SHP77 treated with DMSO at 0.1 percent for 48 hours (cell line): ENCODE results near the gene SNX6.
"Not testable (repeated sequence)": the region's sequence is repeated elsewhere in the genome, so short reads cannot be mapped to it uniquely, and the experiment has no call there.

Source experiments
- DNase-seq: peaks from one replicate; lab custom pipeline; 2025; lab: John Stamatoyannopoulos, UW

Gene SNX6

GRCh38 chr14:34629657-34630529, at the start of gene SNX6:
SNX6 (minus strand) TSS chr14:34630148; CDS start chr14:34630116, 32 bp downstream.
- peak; percentile 54 for DNase-seq

- DNase-seq: no peak
These were observed 48.8 kb upstream of the SNX6 start for GRCh38 chr14:34678735-34679134.

GRCh38 chr14:34678306-34678705, 48.4 kb upstream of the SNX6 start:
- DNase-seq: no peak

- no peak for DNase-seq
These were observed 46.7 kb upstream of the SNX6 start for GRCh38 chr14:34676516-34677211.

- DNase-seq: no peak
These were observed 43.8 kb upstream of the SNX6 start for GRCh38 chr14:34673702-34674101.

GRCh38 chr14:34671716-34672115, 41.8 kb upstream of the SNX6 start:
- no peak for DNase-seq

- DNase-seq: no peak
These were observed 38.2 kb upstream of the SNX6 start for GRCh38 chr14:34668111-34668510.

DNA sequence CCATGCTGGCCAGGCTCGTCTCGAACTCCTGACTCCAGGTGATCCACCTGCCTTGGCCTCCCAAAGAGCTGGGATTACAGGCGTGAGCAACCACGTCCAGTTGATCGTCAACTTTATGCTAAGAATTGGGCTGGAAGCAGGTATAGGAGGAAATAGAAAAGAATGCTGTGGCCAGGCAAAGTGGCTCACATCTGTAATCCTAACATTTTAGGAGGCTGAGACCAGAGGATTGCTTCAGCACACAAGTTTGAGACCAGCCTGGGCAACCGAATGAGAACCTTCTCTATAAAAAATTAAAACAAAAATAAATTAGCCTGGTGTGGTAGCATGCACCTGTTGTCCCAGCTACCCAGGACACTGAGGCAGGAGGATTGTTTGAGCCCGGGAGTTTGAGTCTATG, 37.1 kb upstream of the SNX6 start:
- no peak for DNase-seq

DNA sequence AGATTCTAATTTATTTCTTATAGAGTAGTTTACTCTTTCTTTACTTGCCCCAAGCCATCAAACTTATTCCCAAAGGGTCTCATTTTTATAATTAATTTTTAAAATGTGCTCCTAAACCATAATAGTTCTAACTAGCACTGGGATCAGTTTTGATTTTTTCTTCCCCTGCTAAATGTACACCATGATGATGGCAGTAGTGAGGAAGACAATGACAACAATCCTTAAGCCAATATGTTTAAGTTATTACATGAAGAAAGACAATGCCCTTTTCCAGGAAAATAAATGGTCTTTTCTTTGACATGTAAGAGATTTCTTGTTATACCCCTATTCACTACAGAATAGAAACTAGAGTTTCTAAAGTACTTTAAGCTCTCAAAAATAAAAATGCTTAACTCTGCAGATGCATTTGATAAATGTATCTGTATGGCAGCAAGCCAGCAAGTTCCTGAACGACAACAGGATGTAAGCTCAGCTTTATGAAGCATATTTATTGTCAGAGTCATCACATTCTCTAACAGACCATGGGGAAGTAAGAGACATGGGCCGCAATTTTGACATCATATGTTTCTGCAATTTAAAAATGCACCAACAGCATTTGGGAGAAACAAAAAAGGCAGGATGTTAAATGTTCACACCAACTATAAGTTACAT, 36.0 kb upstream of the SNX6 start:
- no peak for DNase-seq

GRCh38 chr14:34662561-34663088, 32.7 kb upstream of the SNX6 start:
- no peak for DNase-seq

GRCh38 chr14:34660796-34661195, 30.8 kb upstream of the SNX6 start:
- DNase-seq: no peak

- no peak for DNase-seq
These were observed 26.0 kb upstream of the SNX6 start for GRCh38 chr14:34655959-34656358.

DNA sequence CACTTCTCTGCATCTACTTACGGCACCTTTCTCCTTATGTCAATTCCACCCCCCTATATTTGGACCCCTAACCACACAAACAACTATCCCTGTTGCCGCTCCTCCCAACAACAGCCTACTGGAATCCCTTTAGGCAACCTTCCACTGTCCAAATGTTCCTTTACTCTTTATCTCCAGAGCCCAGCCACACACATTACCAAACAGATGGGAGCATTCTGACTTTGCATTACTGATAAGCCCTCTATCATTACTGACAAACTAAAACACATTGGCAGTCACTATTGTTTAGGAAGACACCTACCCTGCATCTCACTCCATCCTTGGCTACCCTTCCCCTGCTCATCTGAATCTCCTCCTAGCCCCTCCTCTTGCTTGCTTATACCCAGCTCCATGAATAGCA, 23.1 kb upstream of the SNX6 start:
- not testable (repeated sequence) for DNase-seq

GRCh38 chr14:34652348-34652747, 22.4 kb upstream of the SNX6 start:
- not testable (repeated sequence) for DNase-seq

DNA sequence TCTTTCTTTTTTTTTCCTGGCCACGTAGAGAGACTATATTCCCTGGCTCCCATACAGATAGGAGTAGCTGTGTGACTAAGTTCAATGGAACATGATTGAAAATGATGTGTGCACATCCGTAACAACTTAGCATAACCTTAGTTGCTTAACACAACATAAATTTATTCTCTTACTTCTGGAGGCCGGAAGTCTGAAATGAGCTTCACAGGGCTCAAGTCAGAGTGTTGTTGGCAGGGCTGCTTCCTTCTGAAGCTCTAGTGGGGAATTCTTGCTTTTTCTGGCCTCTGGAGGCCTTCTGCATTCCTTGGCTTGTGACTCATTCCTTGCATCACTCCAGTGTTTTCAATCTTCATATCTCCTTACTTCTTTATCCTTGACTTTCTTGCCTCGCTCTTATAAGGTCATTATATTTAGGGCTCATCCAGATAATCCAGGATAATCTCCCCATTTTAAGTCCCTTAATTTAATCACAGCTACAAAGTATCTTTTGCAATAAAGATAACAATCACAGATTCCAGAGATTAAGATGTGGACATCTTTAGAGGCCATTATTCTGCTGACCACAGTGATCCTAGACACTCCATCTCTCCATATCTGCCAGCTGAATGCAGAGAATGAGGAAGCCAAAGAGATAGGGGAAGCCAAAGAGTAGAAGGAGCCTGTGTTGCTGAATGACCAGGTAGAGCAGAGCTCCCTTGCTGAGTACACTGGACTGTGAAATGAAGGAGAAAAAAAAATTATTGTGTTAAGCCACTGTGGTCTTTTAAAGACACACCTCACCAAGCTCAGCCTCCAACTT, 21.0 kb upstream of the SNX6 start:
- no peak for DNase-seq

DNA sequence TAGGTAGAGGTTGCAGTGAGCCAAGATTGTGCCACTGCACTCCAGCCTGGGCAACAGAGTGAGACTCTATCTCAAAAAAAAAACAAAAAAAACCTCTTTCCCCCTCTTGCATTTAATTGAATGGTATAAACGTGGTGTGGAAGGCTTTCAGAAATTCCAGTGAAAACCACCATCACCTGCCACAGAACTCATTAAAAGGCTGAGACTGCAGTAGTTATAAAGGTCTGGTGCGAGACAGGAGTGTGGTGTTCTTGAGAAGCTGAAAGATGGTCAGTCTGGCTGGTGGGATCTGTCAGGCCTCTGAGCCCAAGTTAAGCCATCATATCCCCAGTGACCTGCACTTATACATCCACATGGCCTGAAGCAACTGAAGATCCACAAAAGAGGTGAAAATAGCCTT, 20.1 kb upstream of the SNX6 start:
- DNase-seq: not testable (repeated sequence)

- no peak for DNase-seq
These were observed 19.4 kb upstream of the SNX6 start for GRCh38 chr14:34649344-34649743.

GRCh38 chr14:34646570-34647255, 16.8 kb upstream of the SNX6 start:
- no peak for DNase-seq

DNA sequence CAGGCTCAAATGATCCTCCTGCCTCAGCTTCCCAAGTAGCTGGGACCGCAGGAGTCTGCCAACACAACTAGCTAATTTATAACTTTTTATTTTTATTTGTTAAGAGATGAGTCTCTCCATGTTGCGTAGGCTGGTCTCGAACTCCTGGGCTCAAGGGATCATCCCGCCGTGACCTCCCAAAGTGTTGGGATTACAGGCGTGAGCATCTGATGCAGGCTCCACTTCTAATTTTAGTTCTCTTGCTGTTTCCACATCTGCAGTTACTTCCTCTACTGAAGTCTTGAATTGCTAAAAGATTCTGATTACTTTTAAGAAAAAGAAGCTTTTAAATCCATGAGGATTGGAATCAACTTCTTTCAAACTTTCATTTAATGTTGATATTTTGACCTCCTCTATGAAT, 13.4 kb upstream of the SNX6 start:
- DNase-seq: no peak

DNA sequence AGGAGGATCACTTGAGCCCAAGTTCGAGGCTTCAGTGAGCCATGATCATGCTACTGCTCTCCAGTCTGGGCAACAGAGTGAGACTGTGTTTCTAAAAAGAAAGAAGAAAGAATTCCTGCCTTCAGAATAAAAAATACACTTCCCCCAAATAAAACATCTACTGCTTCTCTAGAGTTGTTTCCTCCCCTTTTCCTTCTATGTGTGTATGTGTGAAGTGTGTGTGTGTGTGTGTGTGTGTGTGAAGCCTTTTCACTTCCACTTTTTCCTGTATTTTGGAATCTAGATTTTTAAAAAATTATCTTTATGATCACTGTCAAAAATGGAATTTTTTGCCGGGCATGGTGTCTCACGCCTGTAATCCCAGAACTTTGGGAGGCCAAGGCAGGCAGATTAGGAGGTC, 12.6 kb upstream of the SNX6 start:
- DNase-seq: no peak

DNA sequence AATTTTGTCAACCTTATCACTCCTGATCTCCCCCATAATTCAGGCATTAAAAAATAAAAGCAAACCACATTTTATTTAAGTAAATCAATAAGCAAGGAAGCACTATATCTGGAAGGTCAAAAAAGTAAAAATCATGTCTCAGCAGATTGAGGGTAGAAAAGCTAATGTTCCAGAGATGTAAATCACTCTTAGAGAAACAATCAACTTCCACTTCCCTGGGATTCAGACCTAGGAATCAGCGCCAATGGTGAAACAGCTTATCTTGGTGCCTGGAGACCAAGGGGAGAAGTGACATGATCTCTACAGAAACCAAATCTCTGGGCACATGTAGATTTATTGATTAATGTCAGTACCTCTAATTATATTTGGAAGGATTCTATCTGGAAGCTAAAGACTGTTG, 10.9 kb upstream of the SNX6 start:
- DNase-seq: no peak
